ENCODE results near the gene ATRN. TPM values are rescaled to one million over a fixed set of nuclear protein-coding genes. Genes with fewer than 3 reads are reported as not detected.

Gene ATRN
- total and polyA plus RNA-seq, 2 donors (not counting 3 experiments of a cell fraction or from before 2014, with no cell fraction given) = 32.3 to 33.1 TPM

DNA sequence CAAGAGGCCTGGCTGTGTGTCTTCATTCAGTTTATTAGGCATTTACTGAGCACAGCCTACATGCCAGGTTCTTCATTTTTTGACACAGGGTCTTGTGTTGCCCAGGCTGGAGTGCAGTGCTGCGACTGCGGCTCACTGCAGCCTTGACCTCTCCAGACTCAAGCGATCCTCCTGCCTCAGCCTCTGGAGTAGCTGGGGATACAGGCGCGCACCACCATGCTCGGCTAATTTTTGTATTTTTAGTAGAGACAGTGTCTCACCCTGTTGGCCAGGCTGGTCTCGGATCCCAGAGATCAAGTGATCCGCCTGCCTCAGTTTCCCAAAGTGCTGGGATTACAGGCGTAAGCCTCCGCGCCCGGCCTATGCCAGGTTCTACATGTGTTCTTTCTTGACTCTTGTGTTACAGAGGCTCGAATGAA, 601 bp upstream of the ATRN start:
- H4K20me1 ChIP-seq (replicated peaks; ENCODE audit: control insufficient read depth, extremely low read depth, insufficient read depth, low read length) = peaks cover 4% of the 10 kb centered on the region
- intact Hi-C loops (cut with micrococcal nuclease) (loop anchor here (10.0 kb wide), 1 partner anchor 255 kb away; no protein-coding TSS in a partner anchor), dilution Hi-C loops (cut with MboI; ENCODE audit: extremely low pct_ligation_motif_present, low sequenced_read_pairs) (no loop called here)
- H3K9me1 ChIP-seq (replicated peaks; ENCODE audit: control insufficient read depth, extremely low read depth, insufficient read depth, low read length) = no peaks in the 10 kb centered on the region
- POLR2A ChIA-PET = no interaction called here
- H3K4me1 ChIP-seq (ENCODE audit: control insufficient read depth, extremely low read depth, insufficient read depth, low read length) = peaks cover 11% of the 10 kb centered on the region
- CTCF ChIA-PET = interaction anchor here (1.0 to 3.8 kb wide), 4 partner anchors 9 to 93 kb away, joined by 3 to 11 read pairs (median 5); partner anchors contain the start of gene DNAAF9
- H3K4me3 ChIP-seq (replicated peaks in 1 of 3; ENCODE audit: insufficient read depth in 1 of 3, low read depth in 1 of 3, low read length in 3 of 3) = peak overlapping the region; percentile 79 to 87 (median 85)
- H3K27ac ChIP-seq (ENCODE audit: insufficient read depth, low read depth, low read length) = peak overlapping the region; percentile 79
- peaks cover 12 to 22% of the 10 kb centered on the region in 2 experiments for H3K27me3 ChIP-seq (ENCODE audit: control insufficient read depth in 2 of 2, insufficient read depth in 2 of 2, low read length in 2 of 2)
- H3K36me3 ChIP-seq (ENCODE audit: control insufficient read depth in 2 of 2, extremely low read depth in 1 of 2, insufficient read depth in 2 of 2, low read length in 2 of 2) = no peaks in the 10 kb centered on the region
- peak overlapping the region; percentile 98 for H2AFZ ChIP-seq (ENCODE audit: low read depth, low read length)
- H3K9ac ChIP-seq (replicated peaks; ENCODE audit: extremely low read depth, insufficient read depth, low read length) = peak overlapping the region; percentile 81
- H3K9me3 ChIP-seq (replicated peaks; ENCODE audit: control insufficient read depth, insufficient read depth, low read length) = no peaks in the 10 kb centered on the region
- BruUV-seq (replicated peaks) = TSS peak; percentile 43
- TF ChIP-seq JUN (IDR thresholded peaks at IDR 0.05; ENCODE audit: borderline replicate concordance, insufficient read depth, insufficient read length, low read depth) = no peak
- no peak for TF ChIP-seq CTCF (IDR thresholded peaks at IDR 0.05; ENCODE audit: extremely low read depth in 1 of 2, insufficient read depth in 1 of 2, low read depth in 1 of 2, low read length in 2 of 2)
- TF ChIP-seq EZH2 (IDR thresholded peaks at IDR 0.05; ENCODE audit: borderline replicate concordance, low read depth, low read length, severe bottlenecking) = no peak
- no peak for TF ChIP-seq GATA2 (IDR thresholded peaks at IDR 0.05; ENCODE audit: insufficient read depth, insufficient read length, low read depth, low read length)
- TF ChIP-seq FOS (IDR thresholded peaks at IDR 0.05; ENCODE audit: borderline replicate concordance, insufficient read depth, low read length) = no peak
- TF ChIP-seq MYC (IDR thresholded peaks at IDR 0.05; ENCODE audit: low read depth, low read length) = no peak
- TF ChIP-seq POLR2AphosphoS5 (IDR thresholded peaks at IDR 0.05; ENCODE audit: insufficient read depth, low read depth, low read length) = no peak
- no peak for TF ChIP-seq MAX (IDR thresholded peaks at IDR 0.05; ENCODE audit: insufficient read depth, insufficient read length)
- TF ChIP-seq POLR2A (IDR thresholded peaks at IDR 0.05; ENCODE audit: low read depth, low read length) = no peak
- peak overlapping the region; percentile 86 for H3K4me2 ChIP-seq (ENCODE audit: insufficient read depth, low read length)
- DNase-seq (ENCODE audit: low read depth, low spot score) (no peak), FAIRE-seq (no peak)
- peaks cover 26% of the 10 kb centered on the region for H3K79me2 ChIP-seq (ENCODE audit: control insufficient read depth, insufficient read depth, low read length)
